Epidermal melanocyte (primary cell): Measurements from ENCODE around the gene DBNL.

ENCODE experiments used
- DNase-seq: peaks from one replicate; pipeline ENCODE4 v3.0.0; 2011; ENCODE audit warnings: low spot score; ENCODE audit not compliant: insufficient read length

Gene DBNL

DNA sequence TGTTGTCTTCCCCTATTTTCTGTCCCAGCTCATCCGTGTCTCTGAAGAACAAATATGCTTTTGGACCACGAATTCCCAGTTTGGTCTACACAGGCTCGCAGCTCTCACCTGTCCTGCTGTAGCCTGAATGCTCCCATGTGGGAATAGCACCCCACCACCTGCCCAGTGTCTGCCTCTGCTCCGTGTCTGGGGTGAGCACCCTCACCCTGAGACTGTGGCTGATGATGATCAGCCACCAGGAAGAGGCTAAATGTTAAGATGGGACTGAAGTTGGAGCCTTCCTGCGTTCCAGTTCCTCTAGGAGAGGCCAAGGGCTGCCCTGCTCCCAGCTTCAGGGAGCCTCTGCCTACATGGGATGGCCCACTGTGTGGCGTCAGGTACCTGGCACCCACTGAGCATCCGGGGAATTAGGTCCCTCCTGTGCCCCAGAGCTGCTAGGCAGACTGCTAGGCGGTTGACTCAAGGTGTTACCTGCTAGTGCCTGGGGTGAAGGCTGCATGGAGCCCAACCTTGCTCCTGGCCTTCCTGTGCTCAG, 17.2 kb downstream of the DBNL start:
- no peak for DNase-seq

GRCh38 chr7:44062180-44062902, 17.8 kb downstream of the DBNL start:
- DNase-seq = no peak

- DNase-seq = no peak
Observed at GRCh38 chr7:44062903-44063295, 18.4 kb downstream of the DBNL start.

GRCh38 chr7:44063547-44063893, 19.0 kb downstream of the DBNL start:
- no peak for DNase-seq

- no peak for DNase-seq
Observed at GRCh38 chr7:44063894-44064651, 19.6 kb downstream of the DBNL start.

DNA sequence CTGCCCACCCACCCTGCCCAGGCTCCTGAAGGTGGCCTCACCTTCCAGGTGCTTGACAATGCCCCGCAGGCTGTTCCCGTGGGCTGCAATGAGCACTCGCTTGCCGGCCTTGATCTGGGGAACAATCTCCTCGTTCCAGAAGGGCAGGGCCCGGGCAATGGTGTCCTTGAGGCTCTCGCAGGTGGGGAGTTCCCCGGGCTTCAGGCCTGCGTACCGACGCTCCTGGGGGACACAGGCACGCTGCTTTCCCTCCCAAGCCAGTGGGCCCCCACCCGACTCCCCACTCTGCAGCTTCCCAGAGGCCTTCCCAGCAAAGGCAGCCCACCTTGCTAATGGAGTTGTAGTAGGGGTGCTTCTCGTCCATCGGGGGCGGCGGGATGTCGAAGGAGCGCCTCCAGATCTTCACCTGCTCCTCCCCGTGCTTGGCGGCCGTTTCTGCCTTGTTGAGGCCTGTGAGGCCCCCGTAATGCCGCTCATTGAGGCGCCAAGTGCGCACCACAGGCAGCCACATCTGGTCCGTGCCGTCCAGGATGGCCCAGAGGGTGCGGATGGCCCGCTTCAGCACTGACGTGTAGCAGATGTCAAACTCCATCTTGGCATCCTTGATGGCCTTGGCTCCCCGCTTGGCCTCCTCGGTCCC, 20.4 kb downstream of the DBNL start:
- no peak for DNase-seq

DNA sequence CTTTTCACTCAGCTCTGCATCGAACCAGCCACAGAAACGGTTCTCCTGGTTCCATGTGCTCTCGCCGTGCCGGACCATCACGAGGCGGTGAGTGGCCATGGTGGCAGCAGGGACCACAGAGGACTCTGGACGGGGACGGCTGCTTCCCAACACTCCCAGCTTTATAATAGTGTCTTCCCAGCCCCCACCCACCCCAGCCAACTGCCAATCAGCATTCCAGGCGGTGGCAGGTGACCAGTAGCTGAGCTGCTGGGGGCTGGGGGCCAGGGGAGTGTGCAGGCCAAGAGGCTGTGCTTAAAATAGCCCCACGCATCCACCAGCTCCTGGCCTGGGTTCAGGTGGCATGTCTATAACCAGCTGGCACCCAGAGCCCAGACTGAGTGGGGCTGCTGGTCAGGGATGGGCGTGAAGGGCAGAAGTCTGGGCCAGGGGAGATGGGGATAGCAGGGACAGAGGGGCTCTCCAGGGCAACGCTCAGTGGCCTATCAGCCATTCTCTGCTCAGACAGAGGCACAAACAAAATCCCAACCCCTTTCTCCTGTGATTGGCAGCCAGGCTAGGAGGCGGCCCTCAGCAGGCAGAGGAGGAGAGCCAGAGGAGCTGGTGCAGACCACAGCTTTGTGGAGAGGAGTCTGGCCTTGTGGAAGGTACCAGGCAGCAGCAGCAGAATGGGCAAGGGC, 21.1 kb downstream of the DBNL start, which contains the start of gene PGAM2:
Gene PGAM2, minus strand, starts transcription at position 137 of the 680 bp plus-strand sequence. Its CDS starts 38 bp downstream, at position 99.
- no peak for DNase-seq

- no peak for DNase-seq
Observed at GRCh38 chr7:44066111-44066460, 21.6 kb downstream of the DBNL start.

GRCh38 chr7:44066494-44067063, 22.1 kb downstream of the DBNL start:
- no peak for DNase-seq

DNA sequence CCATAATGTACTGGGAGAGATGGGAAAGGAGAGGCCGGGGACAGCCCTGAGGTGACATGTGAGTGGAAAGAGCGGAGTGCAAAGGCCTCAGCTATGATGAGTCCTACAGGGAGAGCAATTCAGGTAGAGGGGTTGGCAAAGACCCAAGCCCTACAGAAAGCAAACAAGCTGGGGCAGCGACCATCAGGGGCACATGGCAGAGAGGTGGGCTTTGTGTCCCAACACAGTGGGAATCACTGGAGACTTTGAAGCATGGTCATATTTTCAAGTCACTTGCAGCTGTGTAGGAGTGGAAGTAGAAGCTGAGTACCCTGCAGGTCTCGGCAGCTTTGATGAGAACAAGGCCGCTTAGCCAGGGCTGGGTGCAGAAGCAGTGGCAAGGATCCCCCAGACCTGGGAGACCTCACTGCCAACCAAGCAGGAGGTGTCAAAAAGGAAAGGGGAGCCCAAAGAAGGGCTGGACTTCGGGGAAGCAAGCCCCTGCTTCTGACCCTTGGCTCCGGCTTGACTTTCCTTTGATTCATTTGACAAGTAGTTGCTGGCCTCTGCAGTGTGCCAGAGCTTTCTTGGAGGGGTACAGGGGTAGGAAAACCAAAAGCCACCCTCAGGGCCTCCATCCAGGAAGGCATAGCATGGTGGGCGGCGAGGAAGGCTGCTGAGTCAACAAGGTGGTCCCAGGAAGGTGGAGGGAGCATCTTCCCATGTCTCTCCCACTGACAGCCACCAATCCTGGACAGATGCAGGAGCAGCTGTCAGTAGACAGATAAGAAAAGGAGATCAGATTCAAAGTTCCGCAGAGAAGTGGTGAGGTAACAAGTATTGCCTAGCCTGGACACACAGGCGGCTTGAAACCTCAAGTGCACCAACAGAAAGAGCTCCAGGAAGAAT, 22.8 kb downstream of the DBNL start:
- DNase-seq = no peak

GRCh38 chr7:44068054-44068453, 23.6 kb downstream of the DBNL start:
- DNase-seq = no peak

- no peak for DNase-seq
Observed at GRCh38 chr7:44071726-44072363, 27.3 kb downstream of the DBNL start.

DNA sequence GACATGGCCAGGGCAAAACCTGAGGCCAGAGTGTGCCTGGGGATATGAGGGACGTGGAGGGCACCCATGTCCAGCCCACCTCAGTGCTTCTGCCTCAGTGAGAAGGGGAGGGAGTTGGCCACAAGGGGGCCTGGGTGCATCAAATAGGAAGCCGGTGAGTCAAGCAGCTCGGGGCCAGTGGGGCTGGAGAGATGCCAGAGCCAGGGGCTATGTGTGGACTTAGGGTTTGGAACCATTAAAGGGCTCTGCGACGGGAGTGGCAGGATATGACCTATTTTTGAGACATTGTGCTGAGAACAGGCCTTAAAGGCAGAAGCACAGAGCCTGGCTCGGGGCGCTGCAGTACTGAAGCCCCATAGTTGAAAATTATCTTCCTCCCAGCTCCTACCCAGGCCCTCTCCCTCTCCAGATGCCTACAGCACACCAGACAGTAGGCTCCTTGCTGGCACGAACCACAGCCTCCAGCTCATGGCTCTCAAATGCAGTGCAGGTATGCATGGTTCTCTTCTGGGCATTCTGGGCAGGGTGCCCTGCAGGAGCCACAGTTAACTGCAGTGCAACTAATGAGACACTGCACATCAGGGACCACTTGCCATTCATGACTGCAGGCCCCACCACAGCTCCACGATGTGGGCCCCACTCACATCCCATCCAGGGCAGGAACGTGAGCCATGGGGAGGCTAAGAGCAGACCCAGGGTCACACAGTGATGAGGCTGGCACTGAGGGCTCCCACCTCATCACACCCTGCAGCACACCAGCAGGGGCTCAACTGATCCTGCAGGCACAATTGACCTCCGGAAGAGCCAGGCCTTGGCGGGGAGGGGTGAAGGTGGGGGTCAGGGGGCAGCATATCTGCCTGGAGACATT, 28.1 kb downstream of the DBNL start:
- peak; percentile 89 for DNase-seq

DNA sequence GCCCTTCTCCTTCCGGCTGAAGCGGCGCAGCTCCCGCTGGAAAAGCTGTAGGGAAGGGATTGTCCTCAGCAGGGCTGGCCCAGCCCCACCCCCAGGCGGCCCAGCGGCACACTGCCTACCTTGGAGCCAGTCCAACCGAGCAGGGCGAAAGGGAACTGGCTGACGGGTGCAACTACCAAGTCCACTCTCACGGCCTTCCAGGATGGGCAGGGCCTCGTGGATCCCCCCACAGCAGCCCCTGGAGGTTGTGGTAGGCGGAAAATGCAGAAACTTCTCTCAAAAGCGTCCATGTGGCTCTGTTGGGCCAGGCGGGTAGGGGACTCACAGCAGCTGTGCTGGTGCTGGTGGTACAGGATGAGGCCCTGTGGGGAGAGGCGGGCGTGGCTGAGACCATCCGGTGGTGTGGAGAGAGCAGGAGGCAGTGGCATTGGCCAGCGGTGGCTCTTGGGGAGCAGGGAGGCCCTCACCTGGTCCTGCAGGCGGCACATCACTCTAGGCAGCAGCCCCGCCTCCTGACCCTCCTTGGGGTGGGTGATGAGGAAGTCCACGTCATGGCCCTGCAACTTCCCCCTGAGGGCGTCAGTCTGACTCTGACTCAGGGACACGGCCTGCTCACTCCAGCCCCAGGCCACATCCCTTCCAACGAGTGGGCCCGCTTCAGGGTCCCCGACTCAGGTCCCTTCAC, 29.3 kb downstream of the DBNL start:
- DNase-seq = no peak

DNA sequence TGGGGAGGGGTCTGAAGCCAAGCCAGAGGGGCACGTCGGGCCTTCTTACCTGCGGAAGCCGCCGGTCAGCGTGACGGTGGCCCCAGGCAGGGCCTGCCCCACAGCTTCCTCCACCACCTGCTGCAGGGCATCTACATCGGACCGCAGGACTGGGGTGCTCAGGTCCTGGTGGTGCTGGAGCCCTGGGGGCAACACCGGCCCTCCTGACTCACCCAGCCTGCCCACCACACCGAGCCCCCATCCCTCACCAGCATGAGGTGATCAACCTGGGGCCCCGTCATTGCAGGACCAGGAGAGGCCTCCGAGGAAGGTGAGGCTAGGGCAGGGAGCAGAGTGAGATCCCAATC, 29.8 kb downstream of the DBNL start:
- DNase-seq = no peak

DNA sequence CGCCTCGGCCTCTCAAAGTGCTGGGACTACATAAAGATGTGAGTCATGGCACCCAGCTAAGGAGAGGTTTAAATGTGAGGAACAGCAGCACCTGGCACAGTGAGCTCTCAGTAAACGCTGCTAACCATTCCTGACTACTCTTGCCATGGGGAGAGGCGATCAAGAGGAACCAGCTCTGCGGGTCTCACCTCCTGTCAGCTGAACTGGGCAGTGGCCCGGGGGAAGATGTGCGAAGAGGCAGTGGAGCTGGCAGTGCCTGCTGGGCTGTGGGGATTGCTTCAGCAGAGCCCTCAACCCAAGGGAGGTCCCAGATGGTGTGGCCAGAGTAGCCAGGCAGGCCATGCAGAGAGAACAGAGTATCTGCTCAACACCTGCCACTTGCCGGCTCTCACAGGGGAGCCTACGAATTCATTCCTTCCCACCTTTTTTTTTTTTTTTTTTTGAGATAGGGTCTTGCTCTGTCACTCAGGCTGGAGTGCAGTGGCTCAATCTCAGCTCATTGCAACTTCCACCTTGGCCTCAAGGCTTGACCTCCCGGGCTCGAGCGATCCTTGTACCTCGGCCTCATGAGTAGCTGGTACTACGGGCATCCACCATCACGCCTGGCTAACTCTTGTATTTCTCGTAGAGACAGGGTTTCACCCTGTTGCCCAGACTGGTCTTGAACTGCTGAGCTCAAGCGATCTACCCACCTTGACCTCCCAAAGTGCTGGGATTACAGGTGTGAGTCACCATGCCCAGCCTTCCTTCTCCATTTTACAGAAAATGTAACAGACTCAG, 31.0 kb downstream of the DBNL start:
- DNase-seq = no peak

GRCh38 chr7:44076101-44076895, 31.8 kb downstream of the DBNL start:
- no peak for DNase-seq
